SK-N-SH treated with all-trans-retinoic acid at 6 μM for 48 hours (cell line): ENCODE measurements around the gene KRTAP1-3.

Experiments
- ATAC-seq: fragments of 200-7000 bp; cut with Tn5 transposase; 3 replicates; pipeline ENCODE4 v1.9.1; 2020; ENCODE audit warnings: mild to moderate bottlenecking, moderate library complexity
- ARNTL ChIP-seq: fragments of 450-650 bp; formaldehyde crosslinking; IDR thresholded peaks from 2 replicates; pipeline ENCODE4 v1.5.0; 2020; ENCODE audit warnings: low read depth, mild to moderate bottlenecking, moderate library complexity, borderline replicate concordance
- BACH2 ChIP-seq: fragments of 250-450 bp; sonication (Bioruptor Pico); IDR thresholded peaks from 2 replicates; pipeline ENCODE4 v1.9.0; 2021; ENCODE audit warnings: mild to moderate bottlenecking, borderline replicate concordance
- CSDC2 ChIP-seq: fragments of 250-450 bp; sonication (Bioruptor Pico); IDR thresholded peaks from 2 replicates; pipeline ENCODE4 v1.5.0; 2020; ENCODE audit warnings: mild to moderate bottlenecking, moderate library complexity
- ESRRG ChIP-seq: fragments of 250-450 bp; sonication (Bioruptor Pico); IDR thresholded peaks from 2 replicates; pipeline ENCODE4 v1.6.1; 2021; ENCODE audit warnings: mild to moderate bottlenecking
- GLIS3 ChIP-seq: fragments of 250-450 bp; sonication (Bioruptor Pico); IDR thresholded peaks from 2 replicates; pipeline ENCODE4 v1.5.0; 2020; ENCODE audit warnings: mild to moderate bottlenecking, moderate library complexity
- ISL1 ChIP-seq: fragments of 250-450 bp; sonication (Bioruptor Pico); IDR thresholded peaks from 2 replicates; pipeline ENCODE4 v2.1.2; 2022; ENCODE audit warnings: mild to moderate bottlenecking, moderate library complexity
- OSR1 ChIP-seq: fragments of 250-450 bp; sonication (Bioruptor Pico); IDR thresholded peaks from 2 replicates; pipeline ENCODE4 v1.8.0; 2022; ENCODE audit warnings: moderate library complexity, mild to moderate bottlenecking, inconsistent platforms
- PPARA ChIP-seq: fragments of 250-450 bp; sonication (Bioruptor Pico); IDR thresholded peaks from 2 replicates; pipeline ENCODE4 v1.5.0; 2020; ENCODE audit warnings: mild to moderate bottlenecking, borderline replicate concordance
- RARB ChIP-seq: fragments of 250-450 bp; sonication (Bioruptor Pico); IDR thresholded peaks from 2 replicates; pipeline ENCODE4 v1.8.0; 2021; ENCODE audit warnings: mild to moderate bottlenecking, moderate library complexity
- SNAI2 ChIP-seq: fragments of 250-450 bp; sonication (Bioruptor Pico); IDR thresholded peaks from 2 replicates; pipeline ENCODE4 v1.5.0; 2020; ENCODE audit warnings: mild to moderate bottlenecking, moderate library complexity
- TCF4 ChIP-seq: fragments of 250-450 bp; sonication (Bioruptor Pico); IDR thresholded peaks from 2 replicates; pipeline ENCODE4 v1.8.0; 2021; ENCODE audit warnings: mild to moderate bottlenecking, moderate library complexity, borderline replicate concordance
- TOX ChIP-seq: fragments of 250-450 bp; sonication (Bioruptor Pico); IDR thresholded peaks from 2 replicates; pipeline ENCODE4 v1.8.0; 2021; ENCODE audit warnings: mild to moderate bottlenecking, moderate library complexity, borderline replicate concordance
- ZC3H10 ChIP-seq: fragments of 250-450 bp; sonication (Bioruptor Pico); IDR thresholded peaks from 2 replicates; pipeline ENCODE4 v1.5.1; 2021; ENCODE audit warnings: mild to moderate bottlenecking, moderate library complexity
- ZFP3 ChIP-seq: fragments of 250-450 bp; sonication (Bioruptor Pico); IDR thresholded peaks from 2 replicates; pipeline ENCODE4 v1.5.0; 2020; ENCODE audit warnings: mild to moderate bottlenecking, moderate library complexity
- ZFP30 ChIP-seq: fragments of 450-650 bp; formaldehyde crosslinking; IDR thresholded peaks from 2 replicates; pipeline ENCODE4 v1.5.0; 2022; ENCODE audit warnings: mild to moderate bottlenecking, moderate library complexity
- ZNF565 ChIP-seq: fragments of 450-650 bp; formaldehyde crosslinking; conservative IDR thresholded peaks from 2 replicates; pipeline ENCODE4 v1.5.0; 2020; ENCODE audit warnings: low read depth, mild to moderate bottlenecking, moderate library complexity
- ZNF70 ChIP-seq: fragments of 450-650 bp; formaldehyde crosslinking; IDR thresholded peaks from 2 replicates; pipeline ENCODE4 v1.5.0; 2020; ENCODE audit warnings: mild to moderate bottlenecking, moderate library complexity
- ZNF8 ChIP-seq: fragments of 450-650 bp; formaldehyde crosslinking; IDR thresholded peaks from 2 replicates; pipeline ENCODE4 v1.5.0; 2020; ENCODE audit warnings: mild to moderate bottlenecking, moderate library complexity
- TF ChIP-seq, protein P1 (sequence below): fragments of 250-450 bp; sonication (Bioruptor Pico); IDR thresholded peaks from 2 replicates; pipeline ENCODE4 v1.5.1; 2021; ENCODE audit warnings: mild to moderate bottlenecking, moderate library complexity
- TF ChIP-seq, protein P2 (sequence below): fragments of 250-450 bp; sonication (Bioruptor Pico); IDR thresholded peaks from 2 replicates; pipeline ENCODE4 v1.8.0; 2021; ENCODE audit warnings: low read depth, mild to moderate bottlenecking, moderate library complexity, borderline replicate concordance
- TF ChIP-seq, protein P3 (sequence below): fragments of 250-450 bp; sonication (Bioruptor Pico); IDR thresholded peaks from 2 replicates; pipeline ENCODE4 v1.5.1; 2020; ENCODE audit warnings: low read depth, mild to moderate bottlenecking, moderate library complexity
- TF ChIP-seq, protein P4 (sequence below): fragments of 250-450 bp; sonication (Bioruptor Pico); IDR thresholded peaks from 2 replicates; pipeline ENCODE4 v1.5.0; 2020; ENCODE audit warnings: mild to moderate bottlenecking, moderate library complexity

The KRTAP1-3 gene

DNA sequence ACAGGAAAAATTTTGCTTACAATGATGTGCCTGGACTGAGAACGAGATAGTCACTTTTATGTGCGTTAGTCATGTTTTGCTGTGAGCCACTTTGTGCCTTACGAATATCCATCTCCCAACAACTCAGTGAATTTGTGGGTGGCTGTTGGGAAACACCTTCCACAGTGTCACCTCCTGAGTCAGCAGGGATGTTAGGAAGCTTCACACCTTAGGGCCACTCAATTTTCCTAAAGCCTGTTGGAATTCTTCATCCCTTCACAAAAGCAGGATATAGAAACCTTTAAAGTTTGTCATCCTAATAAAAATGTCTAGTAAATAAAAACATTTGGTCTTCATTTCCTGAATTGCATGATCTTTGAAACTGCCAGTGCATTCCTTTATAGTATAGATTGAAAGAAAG lies 21.5 kb downstream of the KRTAP1-3 start:
- no peak for TF ChIP-seq ZNF70 (CRISPR knock-in tag)
- no peak for TF ChIP-seq CSDC2 (CRISPR knock-in tag)
- TF ChIP-seq SNAI2 (CRISPR knock-in tag): no peak
- TF ChIP-seq, protein P1, sequence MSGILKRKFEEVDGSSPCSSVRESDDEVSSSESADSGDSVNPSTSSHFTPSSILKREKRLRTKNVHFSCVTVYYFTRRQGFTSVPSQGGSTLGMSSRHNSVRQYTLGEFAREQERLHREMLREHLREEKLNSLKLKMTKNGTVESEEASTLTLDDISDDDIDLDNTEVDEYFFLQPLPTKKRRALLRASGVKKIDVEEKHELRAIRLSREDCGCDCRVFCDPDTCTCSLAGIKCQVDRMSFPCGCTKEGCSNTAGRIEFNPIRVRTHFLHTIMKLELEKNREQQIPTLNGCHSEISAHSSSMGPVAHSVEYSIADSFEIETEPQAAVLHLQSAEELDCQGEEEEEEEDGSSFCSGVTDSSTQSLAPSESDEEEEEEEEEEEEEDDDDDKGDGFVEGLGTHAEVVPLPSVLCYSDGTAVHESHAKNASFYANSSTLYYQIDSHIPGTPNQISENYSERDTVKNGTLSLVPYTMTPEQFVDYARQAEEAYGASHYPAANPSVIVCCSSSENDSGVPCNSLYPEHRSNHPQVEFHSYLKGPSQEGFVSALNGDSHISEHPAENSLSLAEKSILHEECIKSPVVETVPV (CRISPR knock-in tag): no peak
- TF ChIP-seq BACH2 (CRISPR knock-in tag): no peak
- no peak for TF ChIP-seq TOX (CRISPR knock-in tag)
- TF ChIP-seq ARNTL (CRISPR knock-in tag): no peak
- ATAC-seq: no peak

DNA sequence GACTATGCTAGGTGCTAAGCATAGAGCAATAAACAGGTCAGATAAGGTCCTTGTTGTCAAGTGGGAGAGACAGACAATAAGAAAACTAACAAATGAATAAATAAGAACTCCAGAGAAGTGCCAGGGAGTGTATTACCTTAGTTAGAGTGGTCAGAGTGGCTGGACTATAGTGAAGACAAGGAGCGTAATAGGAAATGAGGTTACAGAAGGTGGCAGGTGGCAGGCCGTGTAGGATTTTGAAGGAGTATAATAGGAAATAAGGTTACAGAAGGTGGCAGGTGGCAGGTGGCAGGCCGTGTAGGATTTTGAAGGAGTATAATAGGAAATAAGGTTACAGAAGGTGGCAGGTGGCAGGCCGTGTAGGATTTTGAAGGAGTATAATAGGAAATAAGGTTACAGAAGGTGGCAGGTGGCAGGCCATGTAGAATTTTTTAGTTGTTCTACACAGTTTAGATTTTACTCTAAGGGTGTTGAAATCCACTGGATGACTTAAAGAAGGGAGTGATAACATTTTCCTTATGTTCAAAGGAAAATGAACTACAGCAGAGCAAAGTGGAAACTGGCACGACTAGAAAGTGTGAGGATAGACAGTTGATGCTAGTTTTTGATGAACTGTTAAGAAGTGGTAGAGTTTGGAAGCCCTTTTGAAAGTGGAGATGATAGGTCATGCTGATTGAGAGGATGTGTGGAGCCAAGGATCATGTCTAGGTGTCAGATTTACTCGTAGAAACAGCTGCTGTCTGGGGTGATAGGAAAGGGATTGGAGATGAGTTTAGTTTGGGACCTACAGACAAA lies 22.2 kb downstream of the KRTAP1-3 start:
- no peak for ATAC-seq
- TF ChIP-seq, protein P2, sequence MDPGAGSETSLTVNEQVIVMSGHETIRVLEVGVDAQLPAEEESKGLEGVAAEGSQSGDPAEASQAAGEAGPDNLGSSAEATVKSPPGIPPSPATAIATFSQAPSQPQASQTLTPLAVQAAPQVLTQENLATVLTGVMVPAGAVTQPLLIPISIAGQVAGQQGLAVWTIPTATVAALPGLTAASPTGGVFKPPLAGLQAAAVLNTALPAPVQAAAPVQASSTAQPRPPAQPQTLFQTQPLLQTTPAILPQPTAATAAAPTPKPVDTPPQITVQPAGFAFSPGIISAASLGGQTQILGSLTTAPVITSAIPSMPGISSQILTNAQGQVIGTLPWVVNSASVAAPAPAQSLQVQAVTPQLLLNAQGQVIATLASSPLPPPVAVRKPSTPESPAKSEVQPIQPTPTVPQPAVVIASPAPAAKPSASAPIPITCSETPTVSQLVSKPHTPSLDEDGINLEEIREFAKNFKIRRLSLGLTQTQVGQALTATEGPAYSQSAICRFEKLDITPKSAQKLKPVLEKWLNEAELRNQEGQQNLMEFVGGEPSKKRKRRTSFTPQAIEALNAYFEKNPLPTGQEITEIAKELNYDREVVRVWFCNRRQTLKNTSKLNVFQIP (CRISPR knock-in tag): no peak
- TF ChIP-seq GLIS3 (CRISPR knock-in tag) (no peak), TOX (CRISPR knock-in tag) (no peak), ISL1 (CRISPR knock-in tag) (no peak), RARB (no peak), ZNF70 (CRISPR knock-in tag) (no peak), ESRRG (CRISPR knock-in tag) (no peak), ZFP30 (CRISPR knock-in tag) (no peak)
- TF ChIP-seq, protein P1 (CRISPR knock-in tag): no peak
- TF ChIP-seq, all 23 proteins: peak for 0

DNA sequence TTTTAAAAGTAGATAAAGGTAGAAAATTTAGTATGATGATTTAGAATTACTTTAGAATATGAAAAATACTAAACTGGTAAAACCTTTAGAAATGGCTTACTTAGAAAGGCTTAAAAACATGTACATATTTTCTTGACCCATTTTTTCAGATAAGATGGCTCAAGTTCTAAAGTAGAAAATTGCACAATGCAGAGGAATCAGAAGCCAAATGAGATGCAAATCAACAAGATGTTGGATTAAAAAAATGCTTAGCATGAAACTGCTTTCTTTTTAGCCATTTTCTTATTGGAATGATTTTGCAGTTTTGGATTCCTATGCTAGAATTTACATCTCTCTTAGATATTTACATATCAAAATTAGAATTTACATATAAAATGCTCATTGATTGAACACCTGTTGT lies 24.2 kb downstream of the KRTAP1-3 start:
- ATAC-seq: no peak
- TF ChIP-seq RARB (no peak), ZC3H10 (CRISPR knock-in tag) (no peak), ESRRG (CRISPR knock-in tag) (no peak), TOX (CRISPR knock-in tag) (no peak), OSR1 (CRISPR knock-in tag) (no peak), ISL1 (CRISPR knock-in tag) (no peak)

DNA sequence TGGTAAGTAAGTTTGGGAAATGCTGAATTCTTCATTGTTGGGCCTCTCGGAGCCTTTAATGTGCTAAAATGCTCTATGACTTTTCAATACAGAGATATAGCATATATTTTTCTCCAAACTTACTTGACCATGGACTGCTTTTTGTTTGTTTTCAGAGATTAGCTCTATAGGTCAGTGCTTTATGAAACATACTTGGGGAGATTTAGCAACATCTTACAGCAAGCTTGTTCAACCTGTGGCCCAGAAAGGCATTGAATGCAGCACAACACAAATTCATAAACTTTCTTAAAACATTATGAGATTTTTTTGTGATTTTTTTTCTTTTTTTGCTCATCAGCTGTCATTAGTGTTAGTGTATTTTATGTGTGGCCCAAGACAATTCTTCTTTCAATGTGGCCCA lies 24.7 kb downstream of the KRTAP1-3 start:
- ATAC-seq: no peak
- TF ChIP-seq ESRRG (CRISPR knock-in tag) (no peak), ZNF70 (CRISPR knock-in tag) (no peak), ISL1 (CRISPR knock-in tag) (no peak), ZNF565 (no peak), ZFP3 (no peak), ARNTL (CRISPR knock-in tag) (no peak), ZNF8 (no peak), SNAI2 (CRISPR knock-in tag) (no peak), CSDC2 (CRISPR knock-in tag) (no peak), BACH2 (CRISPR knock-in tag) (no peak), TCF4 (CRISPR knock-in tag) (no peak), ZC3H10 (CRISPR knock-in tag) (no peak), PPARA (CRISPR knock-in tag) (no peak), TOX (CRISPR knock-in tag) (no peak), GLIS3 (CRISPR knock-in tag) (no peak), ZFP30 (CRISPR knock-in tag) (no peak)
- TF ChIP-seq, protein P1 (CRISPR knock-in tag): no peak
- TF ChIP-seq, protein P3, sequence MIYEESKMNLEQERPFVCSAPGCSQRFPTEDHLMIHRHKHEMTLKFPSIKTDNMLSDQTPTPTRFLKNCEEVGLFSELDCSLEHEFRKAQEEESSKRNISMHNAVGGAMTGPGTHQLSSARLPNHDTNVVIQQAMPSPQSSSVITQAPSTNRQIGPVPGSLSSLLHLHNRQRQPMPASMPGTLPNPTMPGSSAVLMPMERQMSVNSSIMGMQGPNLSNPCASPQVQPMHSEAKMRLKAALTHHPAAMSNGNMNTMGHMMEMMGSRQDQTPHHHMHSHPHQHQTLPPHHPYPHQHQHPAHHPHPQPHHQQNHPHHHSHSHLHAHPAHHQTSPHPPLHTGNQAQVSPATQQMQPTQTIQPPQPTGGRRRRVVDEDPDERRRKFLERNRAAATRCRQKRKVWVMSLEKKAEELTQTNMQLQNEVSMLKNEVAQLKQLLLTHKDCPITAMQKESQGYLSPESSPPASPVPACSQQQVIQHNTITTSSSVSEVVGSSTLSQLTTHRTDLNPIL: no peak
- TF ChIP-seq, protein P4, sequence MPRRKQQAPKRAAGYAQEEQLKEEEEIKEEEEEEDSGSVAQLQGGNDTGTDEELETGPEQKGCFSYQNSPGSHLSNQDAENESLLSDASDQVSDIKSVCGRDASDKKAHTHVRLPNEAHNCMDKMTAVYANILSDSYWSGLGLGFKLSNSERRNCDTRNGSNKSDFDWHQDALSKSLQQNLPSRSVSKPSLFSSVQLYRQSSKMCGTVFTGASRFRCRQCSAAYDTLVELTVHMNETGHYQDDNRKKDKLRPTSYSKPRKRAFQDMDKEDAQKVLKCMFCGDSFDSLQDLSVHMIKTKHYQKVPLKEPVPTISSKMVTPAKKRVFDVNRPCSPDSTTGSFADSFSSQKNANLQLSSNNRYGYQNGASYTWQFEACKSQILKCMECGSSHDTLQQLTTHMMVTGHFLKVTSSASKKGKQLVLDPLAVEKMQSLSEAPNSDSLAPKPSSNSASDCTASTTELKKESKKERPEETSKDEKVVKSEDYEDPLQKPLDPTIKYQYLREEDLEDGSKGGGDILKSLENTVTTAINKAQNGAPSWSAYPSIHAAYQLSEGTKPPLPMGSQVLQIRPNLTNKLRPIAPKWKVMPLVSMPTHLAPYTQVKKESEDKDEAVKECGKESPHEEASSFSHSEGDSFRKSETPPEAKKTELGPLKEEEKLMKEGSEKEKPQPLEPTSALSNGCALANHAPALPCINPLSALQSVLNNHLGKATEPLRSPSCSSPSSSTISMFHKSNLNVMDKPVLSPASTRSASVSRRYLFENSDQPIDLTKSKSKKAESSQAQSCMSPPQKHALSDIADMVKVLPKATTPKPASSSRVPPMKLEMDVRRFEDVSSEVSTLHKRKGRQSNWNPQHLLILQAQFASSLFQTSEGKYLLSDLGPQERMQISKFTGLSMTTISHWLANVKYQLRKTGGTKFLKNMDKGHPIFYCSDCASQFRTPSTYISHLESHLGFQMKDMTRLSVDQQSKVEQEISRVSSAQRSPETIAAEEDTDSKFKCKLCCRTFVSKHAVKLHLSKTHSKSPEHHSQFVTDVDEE (CRISPR knock-in tag): no peak
